ENCODE results near the gene USO1. TPM values are rescaled to one million over a fixed set of nuclear protein-coding genes. Genes with fewer than 3 reads are reported as not detected.

Gene USO1
- total and polyA plus RNA-seq, 7 experiments from 2014 or later: 17.8 to 54.8 (median 30.4) TPM

Other genes starting within 250 kb of the USO1 start
- 10 to 100 TPM; 23.0 to 37.8 (median 29.6) TPM for gene RCHY1, start 210.2 kb upstream of the USO1 start, total RNA-seq
- gene RCHY1, start 210.2 kb upstream of the USO1 start, polyA plus RNA-seq: 10 to 100 TPM; 25.0 to 34.8 TPM
- gene THAP6, start 210.1 kb upstream of the USO1 start, total RNA-seq: 10 to 100 TPM; 18.2 to 43.9 (median 25.1) TPM
- 10 to 100 TPM; 12.3 to 14.0 TPM for gene THAP6, start 210.1 kb upstream of the USO1 start, polyA plus RNA-seq
- 1 to 10 TPM in 1 of 5 experiments, under 1 TPM in 2, not detected in 2; 0.29 to 2.5 (median 0.54) TPM for gene ODAPH, start 168.5 kb upstream of the USO1 start, total RNA-seq
- gene ODAPH, start 168.5 kb upstream of the USO1 start, polyA plus RNA-seq: not detected
- 1 to 10 TPM in 1 of 5 experiments, under 1 TPM in 4; 0.22 to 1.2 (median 0.34) TPM for gene CDKL2, start 94.0 kb upstream of the USO1 start, total RNA-seq
- under 1 TPM; 0.18 to 0.48 TPM for gene CDKL2, start 94.0 kb upstream of the USO1 start, polyA plus RNA-seq
- gene G3BP2, start 51.2 kb upstream of the USO1 start, total RNA-seq: 100 to 1,000 TPM; 161 to 299 (median 167) TPM
- 100 to 1,000 TPM; 115 TPM for gene G3BP2, start 51.2 kb upstream of the USO1 start, polyA plus RNA-seq
- 1 to 10 TPM in 2 of 5 experiments, under 1 TPM in 3; 0.07 to 1.5 (median 0.17) TPM for gene PPEF2, start 177.9 kb downstream of the USO1 start, total RNA-seq
- gene PPEF2, start 177.9 kb downstream of the USO1 start, polyA plus RNA-seq: not detected
- 100 to 1,000 TPM in 1 of 5 experiments, 10 to 100 TPM in 4; 36.9 to 103 (median 80.3) TPM for gene NAAA, start 216.4 kb downstream of the USO1 start, total RNA-seq
- gene NAAA, start 216.4 kb downstream of the USO1 start, polyA plus RNA-seq: 10 to 100 TPM; 69.5 to 94.3 TPM